Effector CD8-positive, alpha-beta T cell (primary cell): Measurements from ENCODE around the gene RPIA.
"Not testable (repeated sequence)": the region's sequence is repeated elsewhere in the genome, so short reads cannot be mapped to it uniquely, and the experiment has no call there.

ENCODE experiments used
- DNase-seq: peaks from one replicate; lab custom pipeline; 2025; lab: John Stamatoyannopoulos, UW

Gene RPIA

GRCh38 chr2:88773233-88774028 is 82.0 kb downstream of the RPIA start:
- not testable (repeated sequence) for DNase-seq

GRCh38 chr2:88789213-88789612 is 97.7 kb downstream of the RPIA start:
- DNase-seq, result not testable (repeated sequence)

- not testable (repeated sequence) for DNase-seq
These were observed 104.5 kb downstream of the RPIA start for GRCh38 chr2:88795932-88796331.

GRCh38 chr2:88796523-88796922 is 105.0 kb downstream of the RPIA start:
- DNase-seq, result not testable (repeated sequence)

GRCh38 chr2:88797164-88797563 is 105.7 kb downstream of the RPIA start:
- DNase-seq, result not testable (repeated sequence)
